IPS DF 6.9 (cell line): ENCODE results near the gene AK5.

Source experiments
- DNase-seq: peaks from one replicate; pipeline ENCODE4 v3.0.0-alpha.2; 2013; ENCODE audit warnings: low read depth, low spot score
- H3K27ac ChIP-seq: one replicate; pipeline ENCODE4 v1.5.1; 2013; ENCODE audit warnings: low read length, control low read depth
- H3K27me3 ChIP-seq: 2 replicates; pipeline ENCODE4 v1.6.1; 2013; ENCODE audit warnings: mild to moderate bottlenecking, low read length; ENCODE audit not compliant: control insufficient read depth, insufficient read depth
- H3K36me3 ChIP-seq: 2 replicates; pipeline ENCODE4 v1.6.1; 2013; ENCODE audit warnings: low read length; ENCODE audit not compliant: control insufficient read depth, insufficient read depth
- H3K4me1 ChIP-seq: 2 replicates; pipeline ENCODE4 v1.6.1; 2013; ENCODE audit warnings: low read length; ENCODE audit not compliant: control insufficient read depth, insufficient read depth
- H3K4me3 ChIP-seq: 2 replicates; pipeline ENCODE4 v1.5.1; 2013; ENCODE audit warnings: mild to moderate bottlenecking, low read length
- H3K9me3 ChIP-seq: 2 replicates; pipeline ENCODE4 v1.6.1; 2013; ENCODE audit warnings: low read length, inconsistent platforms; ENCODE audit not compliant: control insufficient read depth, insufficient read depth
- WGBS: extraction: QIAGEN DNeasy Blood & Tissue Kit; methylation state at CpG from one replicate; pipeline ENCODE4 v1.1.7; 2013; ENCODE audit warnings: mixed read lengths, missing lambda C conversion rate; ENCODE audit not compliant: insufficient read length, insufficient coverage; 5-methylcytosine and 5-hydroxymethylcytosine counted together

AK5 gene

DNA sequence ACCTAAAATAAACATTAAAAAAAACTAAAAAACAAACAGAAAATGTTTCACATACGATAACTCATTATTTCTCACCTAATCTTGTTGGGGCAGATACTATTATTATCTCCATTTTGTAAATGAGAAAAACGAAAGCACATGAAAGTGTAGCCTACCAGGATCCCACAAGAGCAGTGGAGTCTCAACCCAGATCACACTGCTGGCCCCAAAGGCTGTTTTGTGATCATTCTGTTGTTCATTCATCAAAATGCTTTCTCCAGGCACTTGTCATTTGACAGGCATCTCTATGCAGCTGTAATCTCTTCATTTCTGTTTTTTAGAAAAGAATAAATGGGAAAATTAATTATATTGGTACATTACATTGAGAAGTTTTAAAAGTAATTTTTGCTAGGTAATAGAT lies 67.5 kb downstream of the AK5 start:
- H3K4me3 ChIP-seq: no peak overlapping the region
- no peaks in the 10 kb centered on the region for H3K4me1 ChIP-seq
- H3K36me3 ChIP-seq: no peaks in the 10 kb centered on the region
- H3K27me3 ChIP-seq: no peaks in the 10 kb centered on the region
- no peaks in the 10 kb centered on the region for H3K9me3 ChIP-seq
- 100% methylated on average over 1 of the region's 2 CpGs for WGBS
- no peak overlapping the region for H3K27ac ChIP-seq
- DNase-seq: no peak

DNA sequence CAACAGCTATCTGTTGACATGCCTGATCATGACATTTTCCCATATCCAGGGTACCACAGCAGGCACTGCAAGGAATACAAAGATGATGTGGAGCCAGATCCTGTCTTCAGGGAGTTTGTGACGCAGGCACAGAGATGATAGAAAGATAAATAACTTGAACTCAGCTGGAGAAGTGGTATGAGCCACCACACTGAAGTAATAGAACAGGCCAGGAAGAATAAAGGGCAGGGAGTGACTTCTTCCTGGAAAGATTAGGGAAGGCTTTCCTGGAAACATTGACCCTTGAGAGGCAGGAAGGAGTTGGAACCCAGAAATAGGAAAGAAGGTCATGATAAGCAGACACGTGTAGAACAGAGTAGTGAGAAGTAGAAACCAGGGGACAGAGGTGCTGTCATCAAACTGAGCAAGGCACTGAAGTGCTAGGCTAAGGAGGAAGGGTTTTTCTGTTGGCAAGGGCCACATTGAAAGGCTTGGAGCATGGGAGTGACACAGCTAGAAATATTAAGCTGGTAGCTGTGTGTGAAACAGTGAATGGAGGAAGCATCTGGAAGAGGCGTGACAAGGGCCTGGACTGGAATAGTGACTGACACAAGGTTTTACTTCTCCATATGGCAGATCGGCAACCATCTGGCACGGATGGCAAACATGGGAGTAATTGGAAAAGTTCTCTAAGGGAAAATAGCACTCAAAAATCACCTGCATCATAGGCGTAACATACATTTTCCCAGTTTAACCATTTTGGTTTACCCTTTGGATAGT lies 68.4 kb downstream of the AK5 start:
- Histone ChIP-seq H3K9me3 (no peaks in the 10 kb centered on the region), H3K4me1 (no peaks in the 10 kb centered on the region), H3K27ac (no peak overlapping the region), H3K4me3 (no peak overlapping the region), H3K36me3 (no peaks in the 10 kb centered on the region), H3K27me3 (no peaks in the 10 kb centered on the region)
- WGBS: no CpG with 5 or more reads among the region's 6 CpGs
- no peak for DNase-seq

DNA sequence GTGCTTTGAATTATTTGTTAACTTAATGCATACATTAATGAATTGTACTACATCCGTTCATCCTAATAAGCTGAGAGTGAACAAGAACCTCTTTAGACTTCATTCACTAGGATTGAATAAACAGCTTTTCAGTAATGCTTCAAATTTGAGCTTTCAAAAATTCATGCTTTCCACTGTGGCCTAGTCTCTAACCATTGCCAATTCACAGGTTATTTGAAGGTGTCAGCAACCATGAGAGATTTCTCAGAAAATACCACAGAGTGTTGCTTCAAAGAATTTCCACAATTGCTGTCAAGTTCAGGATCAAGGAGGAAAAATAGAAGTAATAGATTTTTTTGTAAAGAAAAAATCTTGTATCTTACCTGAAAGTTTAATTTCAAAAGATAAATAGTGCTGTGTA lies 72.7 kb downstream of the AK5 start:
- Histone ChIP-seq H3K4me3 (no peak overlapping the region), H3K4me1 (no peaks in the 10 kb centered on the region), H3K9me3 (no peaks in the 10 kb centered on the region), H3K27me3 (no peaks in the 10 kb centered on the region), H3K36me3 (no peaks in the 10 kb centered on the region), H3K27ac (no peak overlapping the region)
- no peak for DNase-seq
- no CpG with 5 or more reads among the region's 1 CpG for WGBS

DNA sequence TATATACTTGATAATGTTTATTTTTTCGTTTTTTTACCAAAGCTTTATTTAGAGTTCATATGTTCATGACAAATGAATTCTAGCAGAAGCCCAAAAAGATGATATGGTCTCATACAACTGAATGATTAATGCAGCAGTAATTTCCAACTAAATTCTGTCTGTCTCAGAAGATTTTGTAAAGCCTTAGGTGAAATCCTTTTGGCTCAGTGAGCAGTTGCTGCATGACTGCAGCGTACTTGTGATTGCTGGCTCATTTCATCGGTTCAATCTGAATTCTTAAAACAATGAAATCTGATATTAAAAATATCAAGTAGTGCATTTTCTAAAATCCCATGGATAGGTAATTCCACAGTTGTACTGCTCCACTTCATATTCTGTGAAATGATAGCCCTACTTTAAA lies 73.2 kb downstream of the AK5 start:
- no CpG with 5 or more reads among the region's 3 CpGs for WGBS
- Histone ChIP-seq H3K27me3 (no peaks in the 10 kb centered on the region), H3K4me3 (no peak overlapping the region), H3K9me3 (no peaks in the 10 kb centered on the region), H3K27ac (no peak overlapping the region), H3K4me1 (no peaks in the 10 kb centered on the region), H3K36me3 (no peaks in the 10 kb centered on the region)
- no peak for DNase-seq

DNA sequence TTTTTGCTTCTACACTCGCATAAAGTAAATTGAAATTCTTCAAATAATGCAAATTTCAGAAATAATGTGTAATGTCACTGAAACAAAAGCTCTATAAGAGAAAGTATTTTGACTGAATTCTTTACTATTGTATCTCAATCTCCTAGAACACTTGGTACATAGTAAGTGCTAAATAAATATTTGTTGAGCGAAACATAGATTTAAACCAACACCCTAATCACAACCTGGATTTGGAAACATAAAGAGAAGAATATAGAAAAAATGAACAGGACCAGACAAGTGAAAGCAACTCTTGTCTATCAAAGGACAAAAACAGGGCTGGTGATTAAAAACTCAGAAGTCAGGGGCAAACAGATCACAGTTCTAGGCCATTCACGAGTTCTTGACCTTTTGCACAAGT lies 74.3 kb downstream of the AK5 start:
- no CpG with 5 or more reads among the region's 3 CpGs for WGBS
- no peaks in the 10 kb centered on the region for H3K36me3 ChIP-seq
- H3K4me3 ChIP-seq: no peak overlapping the region
- H3K4me1 ChIP-seq: no peaks in the 10 kb centered on the region
- no peak overlapping the region for H3K27ac ChIP-seq
- no peak for DNase-seq
- H3K9me3 ChIP-seq: no peaks in the 10 kb centered on the region
- H3K27me3 ChIP-seq: no peaks in the 10 kb centered on the region

DNA sequence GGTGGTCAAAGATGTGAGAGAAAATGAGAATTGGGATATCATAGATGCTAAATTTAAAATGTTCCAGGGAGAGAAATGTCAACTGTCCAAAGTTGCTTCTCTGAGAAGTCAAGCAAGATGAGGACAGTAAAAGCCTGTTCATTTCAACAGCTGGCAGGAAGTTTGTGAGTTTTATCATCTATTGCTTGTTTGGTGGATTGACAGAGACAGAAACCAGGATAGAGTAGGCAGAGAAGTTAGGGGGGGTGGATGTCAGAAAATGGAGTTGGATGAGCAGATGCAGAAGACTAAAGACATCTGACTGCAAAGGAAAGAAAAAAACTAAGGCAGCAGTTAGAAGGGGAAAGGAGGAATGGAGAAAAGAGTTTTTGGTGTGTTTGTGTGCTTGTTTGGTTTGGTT lies 78.4 kb downstream of the AK5 start:
- H3K27me3 ChIP-seq: no peaks in the 10 kb centered on the region
- H3K9me3 ChIP-seq: no peaks in the 10 kb centered on the region
- H3K4me1 ChIP-seq: no peaks in the 10 kb centered on the region
- H3K4me3 ChIP-seq: no peak overlapping the region
- H3K36me3 ChIP-seq: no peaks in the 10 kb centered on the region
- H3K27ac ChIP-seq: no peak overlapping the region
- DNase-seq: no peak

DNA sequence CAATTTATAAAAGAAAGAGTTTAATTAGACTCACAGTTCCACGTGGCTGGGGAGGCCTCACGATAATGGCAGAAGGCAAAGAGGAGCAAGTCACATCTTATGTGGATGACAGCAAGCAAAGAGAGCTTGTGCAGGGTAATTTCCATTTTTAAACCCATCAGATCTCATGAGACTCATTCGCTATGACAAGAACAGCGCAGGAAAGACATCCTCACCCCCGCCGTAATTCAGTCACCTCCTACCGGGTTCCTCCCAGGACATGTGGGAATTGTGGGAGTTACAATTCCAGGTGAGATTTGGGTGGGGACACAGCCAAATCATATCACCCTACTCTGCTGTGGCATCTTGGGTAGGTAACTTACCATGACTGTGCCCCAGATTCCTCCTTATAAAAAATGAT lies 79.8 kb downstream of the AK5 start:
- no peaks in the 10 kb centered on the region for H3K9me3 ChIP-seq
- no peak overlapping the region for H3K4me3 ChIP-seq
- no CpG with 5 or more reads among the region's 7 CpGs for WGBS
- no peaks in the 10 kb centered on the region for H3K36me3 ChIP-seq
- no peaks in the 10 kb centered on the region for H3K27me3 ChIP-seq
- H3K4me1 ChIP-seq: no peaks in the 10 kb centered on the region
- DNase-seq: no peak
- no peak overlapping the region for H3K27ac ChIP-seq

DNA sequence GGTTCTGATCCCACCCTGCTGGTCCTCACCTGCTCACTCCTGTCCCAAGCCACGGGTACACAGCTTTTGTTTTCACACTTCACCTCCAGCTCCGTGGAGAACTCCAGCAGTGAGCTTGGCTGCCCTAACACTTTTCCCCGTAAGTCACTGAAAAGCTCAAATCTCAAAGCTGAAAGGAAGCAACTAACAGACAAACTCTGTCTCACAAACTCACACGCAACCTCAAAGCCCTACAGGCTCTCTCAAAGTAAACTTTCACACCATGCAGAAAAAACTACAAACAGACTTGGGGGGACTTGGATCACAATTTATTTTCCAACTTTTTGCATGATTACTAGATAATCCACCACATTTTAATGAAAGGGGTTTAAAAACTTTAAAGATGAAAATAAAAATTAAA lies 88.3 kb downstream of the AK5 start:
- no peak overlapping the region for H3K4me3 ChIP-seq
- H3K9me3 ChIP-seq: no peaks in the 10 kb centered on the region
- WGBS: no CpG with 5 or more reads among the region's 4 CpGs
- DNase-seq: no peak
- H3K36me3 ChIP-seq: no peaks in the 10 kb centered on the region
- no peaks in the 10 kb centered on the region for H3K4me1 ChIP-seq
- no peaks in the 10 kb centered on the region for H3K27me3 ChIP-seq
- no peak overlapping the region for H3K27ac ChIP-seq

DNA sequence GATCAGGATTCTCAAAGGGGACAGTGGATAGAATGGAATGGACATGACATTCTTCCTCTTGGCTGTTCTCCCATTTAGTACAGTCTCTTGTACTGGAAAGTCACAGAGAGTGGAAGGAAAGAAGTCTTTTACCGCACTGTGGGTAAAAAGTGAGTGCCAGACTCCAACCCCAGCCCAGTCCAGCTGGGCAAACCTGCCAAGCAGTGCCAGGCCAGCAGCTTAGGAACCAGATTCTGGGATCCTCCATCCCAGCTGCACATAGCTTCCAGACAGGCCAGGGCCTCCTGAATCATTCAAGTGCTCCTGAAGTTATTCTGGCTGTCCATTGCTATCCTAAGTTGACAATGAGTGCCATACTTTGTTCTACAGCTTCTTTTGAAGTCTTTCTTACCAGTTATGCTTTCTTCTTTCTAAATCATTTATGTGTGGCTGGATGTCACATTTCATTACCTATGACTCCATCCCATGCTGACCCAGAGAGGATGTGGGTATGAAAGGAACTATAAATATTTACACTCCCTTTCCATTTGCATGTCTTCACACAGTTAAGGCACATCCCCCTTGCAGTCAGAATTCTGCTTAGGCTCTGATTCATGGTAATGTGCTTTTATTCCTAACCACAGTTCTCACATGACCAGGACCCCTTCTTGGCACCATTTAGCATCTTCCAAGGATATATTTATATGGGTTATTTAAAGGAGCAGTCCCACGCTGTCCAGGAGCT lies 88.9 kb downstream of the AK5 start:
- Histone ChIP-seq H3K27ac (no peak overlapping the region), H3K27me3 (no peaks in the 10 kb centered on the region), H3K4me3 (no peak overlapping the region), H3K36me3 (no peaks in the 10 kb centered on the region), H3K9me3 (no peaks in the 10 kb centered on the region), H3K4me1 (no peaks in the 10 kb centered on the region)
- no CpG with 5 or more reads among the region's 2 CpGs for WGBS
- DNase-seq: no peak

DNA sequence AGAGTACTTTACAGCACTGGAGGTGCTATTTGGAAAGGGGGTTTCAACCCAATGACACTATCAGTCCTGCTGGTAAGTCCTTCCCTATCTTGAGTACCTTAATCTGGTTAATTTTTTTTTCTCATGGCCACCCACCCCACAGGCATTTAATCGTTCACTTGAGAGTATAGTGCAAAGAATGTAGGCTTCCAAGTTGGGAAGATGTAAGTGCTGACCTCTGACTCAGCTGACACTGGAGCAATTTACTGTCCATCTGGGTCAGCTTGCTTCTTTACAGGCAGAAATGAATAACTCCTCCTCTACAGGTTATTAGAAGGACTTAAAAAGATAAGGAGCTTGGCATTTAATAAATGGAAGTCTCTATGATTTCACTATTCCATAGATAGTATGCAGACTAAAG lies 89.6 kb downstream of the AK5 start:
- no peak for DNase-seq
- H3K36me3 ChIP-seq: no peaks in the 10 kb centered on the region
- H3K27ac ChIP-seq: no peak overlapping the region
- H3K9me3 ChIP-seq: no peaks in the 10 kb centered on the region
- H3K27me3 ChIP-seq: no peaks in the 10 kb centered on the region
- H3K4me1 ChIP-seq: no peaks in the 10 kb centered on the region
- no CpG with 5 or more reads among the region's 1 CpG for WGBS
- no peak overlapping the region for H3K4me3 ChIP-seq

DNA sequence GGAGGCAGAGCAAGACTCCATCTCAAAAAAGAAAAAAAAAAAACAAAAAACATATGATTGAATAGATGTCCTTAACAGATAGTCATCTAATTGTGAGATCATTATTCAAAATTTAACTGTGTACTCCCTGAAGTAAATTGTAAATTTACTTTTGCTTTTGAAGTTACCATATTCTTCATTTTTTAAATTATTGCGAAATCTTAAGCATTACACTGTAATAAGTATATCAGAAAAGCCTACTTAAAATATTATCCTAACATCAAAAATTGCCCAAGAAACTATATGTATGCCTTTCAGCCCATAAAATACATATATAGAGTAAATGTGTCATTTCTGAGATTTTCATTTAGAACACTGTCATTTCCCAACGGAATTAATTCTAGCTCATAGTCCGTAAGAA lies 91.9 kb downstream of the AK5 start:
- no CpG with 5 or more reads among the region's 3 CpGs for WGBS
- Histone ChIP-seq H3K27ac (no peak overlapping the region), H3K4me1 (no peaks in the 10 kb centered on the region), H3K36me3 (no peaks in the 10 kb centered on the region), H3K27me3 (no peaks in the 10 kb centered on the region), H3K9me3 (no peaks in the 10 kb centered on the region), H3K4me3 (no peak overlapping the region)
- DNase-seq: no peak
